HG03565 (cell line): ENCODE measurements around the gene SERPINA12.
"Not testable (repeated sequence)": the region's sequence is repeated elsewhere in the genome, so short reads cannot be mapped to it uniquely, and the experiment has no call there.

Experiments
- ATAC-seq: cut with Tn5 transposase; IDR thresholded peaks from one replicate; pipeline ENCODE4 v1.9.1; 2021; ENCODE audit warnings: mild to moderate bottlenecking, moderate library complexity; ENCODE audit not compliant: unreplicated experiment

Gene SERPINA12

GRCh38 chr14:94494085-94494484 is 15.2 kb downstream of the SERPINA12 start:
- ATAC-seq: peak; percentile 64

- no peak for ATAC-seq
Measured at GRCh38 chr14:94491511-94491910, 17.8 kb downstream of the SERPINA12 start.

GRCh38 chr14:94489336-94489735 is 19.9 kb downstream of the SERPINA12 start:
- ATAC-seq: no peak

GRCh38 chr14:94486883-94487282 is 22.4 kb downstream of the SERPINA12 start:
- ATAC-seq: no peak

GRCh38 chr14:94485944-94486841 is 23.1 kb downstream of the SERPINA12 start:
- ATAC-seq: peak; percentile 46

GRCh38 chr14:94484481-94484880 is 24.8 kb downstream of the SERPINA12 start:
- no peak for ATAC-seq

- ATAC-seq: no peak
Measured at GRCh38 chr14:94483729-94484275, 25.5 kb downstream of the SERPINA12 start.

- no peak for ATAC-seq
Measured at GRCh38 chr14:94483071-94483451, 26.2 kb downstream of the SERPINA12 start.

GRCh38 chr14:94482132-94483070 is 26.9 kb downstream of the SERPINA12 start:
- ATAC-seq: not testable (repeated sequence)

GRCh38 chr14:94481468-94482131 is 27.7 kb downstream of the SERPINA12 start:
- ATAC-seq: no peak

GRCh38 chr14:94480809-94481208 is 28.5 kb downstream of the SERPINA12 start:
- no peak for ATAC-seq

- no peak for ATAC-seq
Measured at GRCh38 chr14:94478420-94478819, 30.8 kb downstream of the SERPINA12 start.

GRCh38 chr14:94476023-94476422 is 33.2 kb downstream of the SERPINA12 start, which contains the start of gene SERPINA9:
TSS of gene SERPINA9 (minus strand) at chr14:94476197. CDS start at chr14:94469840, 6,357 bp downstream.
- no peak for ATAC-seq

GRCh38 chr14:94474581-94475031 is 34.7 kb downstream of the SERPINA12 start:
- ATAC-seq: no peak

- no peak for ATAC-seq
Measured at GRCh38 chr14:94473666-94474410, 35.4 kb downstream of the SERPINA12 start.

- ATAC-seq: no peak
Measured at GRCh38 chr14:94472842-94473241, 36.4 kb downstream of the SERPINA12 start.

GRCh38 chr14:94471045-94471444 is 38.2 kb downstream of the SERPINA12 start:
- ATAC-seq: no peak

- no peak for ATAC-seq
Measured at GRCh38 chr14:94470311-94470710, 39.0 kb downstream of the SERPINA12 start.

GRCh38 chr14:94469261-94469660 is 40.0 kb downstream of the SERPINA12 start:
- ATAC-seq: no peak
